B cell (primary cell): ENCODE data around the gene MARK4. TPM values are rescaled to one million over a fixed set of nuclear protein-coding genes. Genes with fewer than 3 reads are reported as not detected.

ENCODE experiments used
- ATAC-seq: fragments of 200-7000 bp; cut with Tn5 transposase; one replicate; pipeline ENCODE4 v1.10.0; 2021; ENCODE audit warnings: low read depth, mild to moderate bottlenecking, moderate number of reproducible peaks, moderate library complexity
- CTCF ChIA-PET: fragments of 350-600 bp; sonication (Branson Sonifier 250); formaldehyde crosslinking; loops from one replicate; lab custom pipeline; 2021; ENCODE audit warnings: antibody characterized with exemption, inconsistent platforms; lab: Charles Lee
- POLR2A ChIA-PET: fragments of 350-600 bp; sonication (Branson Sonifier 250); formaldehyde crosslinking; loops from one replicate; lab custom pipeline; 2021; ENCODE audit warnings: antibody characterized with exemption; lab: Charles Lee
- DNase-seq: peaks from one replicate; pipeline ENCODE4 v3.0.0; 2013
- H2AFZ ChIP-seq: 2 replicates; pipeline ENCODE4 v1.6.1; 2012; ENCODE audit warnings: mild to moderate bottlenecking, low read depth, low read length; ENCODE audit not compliant: insufficient read depth, poor library complexity, severe bottlenecking
- H3K27ac ChIP-seq, 2 donors: 1 replicate in 1 of 2; 2 replicates in 1 of 2; pipeline ENCODE4 v1.5.1; 2012 to 2013; ENCODE audit warnings: low read length in 2 of 2, mild to moderate bottlenecking in 2 of 2, moderate library complexity in 1 of 2
- H3K27me3 ChIP-seq, 4 experiments: fragments of 200-600 bp in 1 of 4; sonication (generic) in 1 of 4; replicated peaks in 1 of 4; 1 replicate in 2 of 4; 2 replicates in 2 of 4; pipeline versions ENCODE4 v1.6.1 to v1.7.0; 2013 to 2016; ENCODE audit warnings: low read length in 3 of 4, mild to moderate bottlenecking in 2 of 4, mixed read lengths in 1 of 4, moderate library complexity in 1 of 4; ENCODE audit not compliant: insufficient read depth in 4 of 4, control insufficient read depth in 3 of 4; ENCODE audit errors: control extremely low read depth in 1 of 4
- H3K36me3 ChIP-seq, 2 experiments: replicated peaks in 1 of 2; 1 replicate in 1 of 2; 2 replicates in 1 of 2; pipeline versions ENCODE4 v1.6.1 to v1.7.1; 2013; ENCODE audit warnings: low read length in 1 of 2; ENCODE audit not compliant: insufficient read depth in 2 of 2, control insufficient read depth in 1 of 2; ENCODE audit errors: control extremely low read depth in 1 of 2, extremely low read depth in 1 of 2
- H3K4me1 ChIP-seq, 2 donors: fragments of 200-600 bp in 1 of 2; sonication (generic) in 1 of 2; 1 replicate in 1 of 2; 2 replicates in 1 of 2; pipeline versions ENCODE4 v1.5.1 to v1.6.1; 2013 to 2017; ENCODE audit warnings: low read length in 2 of 2; ENCODE audit not compliant: control insufficient read depth in 2 of 2, insufficient read depth in 2 of 2
- H3K4me2 ChIP-seq: replicated peaks from 2 replicates; pipeline ENCODE3; 2012; ENCODE audit warnings: mild to moderate bottlenecking, low read depth, low read length; ENCODE audit not compliant: poor library complexity, severe bottlenecking
- H3K4me3 ChIP-seq, 5 experiments: fragments of 200-600 bp in 1 of 5; sonication (generic) in 1 of 5; 1 replicate in 3 of 5; 2 replicates in 2 of 5; pipeline versions ENCODE4 v1.5.1 to v1.7.0; 2011 to 2016; ENCODE audit warnings: low read length in 4 of 5, mild to moderate bottlenecking in 4 of 5, low read depth in 2 of 5, control low read depth in 1 of 5, moderate library complexity in 1 of 5; ENCODE audit not compliant: insufficient read depth in 1 of 5; ENCODE audit errors: control extremely low read depth in 1 of 5, extremely low read depth in 1 of 5
- H3K79me2 ChIP-seq: fragments of 200-600 bp; sonication (generic); one replicate; pipeline ENCODE4 v1.6.0; 2016; ENCODE audit warnings: low read length; ENCODE audit not compliant: control insufficient read depth, insufficient read depth
- H3K9ac ChIP-seq: fragments of 200-600 bp; sonication (generic); 2 replicates; pipeline ENCODE4 v1.6.1; 2017; ENCODE audit warnings: mild to moderate bottlenecking, low read length, moderate library complexity
- H3K9me3 ChIP-seq, 3 donors: one replicate each; pipeline versions ENCODE4 v1.6.1 to v1.7.1; 2013; ENCODE audit warnings: low read length in 2 of 3; ENCODE audit not compliant: control insufficient read depth in 2 of 3, insufficient read depth in 1 of 3; ENCODE audit errors: control extremely low read depth in 1 of 3
- H4K20me1 ChIP-seq: 2 replicates; pipeline ENCODE4 v1.6.0; 2012; ENCODE audit warnings: mild to moderate bottlenecking, low read length; ENCODE audit not compliant: insufficient read depth, control insufficient read depth, poor library complexity, severe bottlenecking
- H3K27ac Mint-ChIP-seq: one replicate; pipeline ENCODE4 v1.8.0; 2021; ENCODE audit warnings: mixed read lengths
- H3K27me3 Mint-ChIP-seq: one replicate; pipeline ENCODE4 v1.8.0; 2021; ENCODE audit warnings: mixed read lengths
- H3K4me1 Mint-ChIP-seq: one replicate; pipeline ENCODE4 v1.8.0; 2021; ENCODE audit warnings: mixed read lengths
- H3K4me3 Mint-ChIP-seq: one replicate; pipeline ENCODE4 v1.8.0; 2021; ENCODE audit warnings: mixed read lengths
- H3K9me3 Mint-ChIP-seq: one replicate; pipeline ENCODE4 v1.8.0; 2022; ENCODE audit warnings: mixed read lengths; ENCODE audit not compliant: insufficient read depth
- EZH2 ChIP-seq: IDR thresholded peaks from 2 replicates; pipeline ENCODE4 v1.6.1; 2012; ENCODE audit warnings: borderline replicate concordance, low read depth, mild to moderate bottlenecking, moderate library complexity, low read length; ENCODE audit not compliant: insufficient read depth, poor library complexity, severe bottlenecking
- WGBS: methylation state at CpG from one replicate; pipeline ENCODE4 v1.1.5; 2013; ENCODE audit warnings: missing lambda C conversion rate; ENCODE audit not compliant: insufficient coverage; 5-methylcytosine and 5-hydroxymethylcytosine counted together
- intact Hi-C: fragments of 100-400 bp; cut with micrococcal nuclease; formaldehyde crosslinking; loops from one replicate; pipeline ENCODE4 v1.10.0; 2022
- polyA plus RNA-seq: library from polyadenylated mRNA; depleted of rRNA; stranded (reverse); fragments of >200 nt; gene quantifications from 2 replicates; pipeline ENCODE4 v1.2.3, GENCODE V29; 2012
- total RNA-seq, 2 donors: library from RNA; stranded (reverse); fragments of 120-200 nt in 1 of 2; gene quantifications; 1 replicate in 1 of 2; 2 replicates in 1 of 2; pipeline versions ENCODE4 v1.2.3 to v1.2.4, GENCODE V29; 2013 to 2022
- TF ChIP-seq, protein P1 (sequence below): fragments of 200-600 bp; IDR thresholded peaks from one replicate; pipeline ENCODE4 v1.8.0; 2022; ENCODE audit warnings: antibody characterized with exemption, mild to moderate bottlenecking

The MARK4 gene
- total and polyA plus RNA-seq, 2 donors (not counting 1 experiment from before 2014, with no cell fraction given) = 13.5 to 36.2 TPM

DNA sequence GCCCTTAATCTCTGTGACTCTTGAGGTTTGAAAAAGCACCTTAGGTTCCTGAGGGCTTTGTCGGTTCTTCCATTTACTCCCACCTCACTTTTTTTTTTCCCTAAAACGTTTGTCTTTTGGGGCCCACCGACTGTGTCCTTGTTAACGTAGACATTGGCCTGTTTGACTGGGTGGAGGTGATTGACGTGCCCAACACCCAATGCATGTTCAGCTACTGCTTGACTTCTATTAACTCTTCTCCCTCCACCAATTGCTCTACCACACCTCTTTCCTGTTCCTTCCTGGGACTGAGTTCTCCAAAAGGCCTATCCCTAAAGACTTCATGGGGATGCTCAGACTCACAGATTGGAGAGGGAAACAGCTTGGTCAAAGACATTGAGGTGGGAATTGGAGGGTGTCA lies 54.4 kb downstream of the MARK4 start:
- no peaks in the 10 kb centered on the region for H3K4me1 Mint-ChIP-seq
- no peaks in the 10 kb centered on the region for H3K4me1 ChIP-seq
- no peak overlapping the region for H3K4me3 Mint-ChIP-seq
- H3K27ac ChIP-seq = no peak overlapping the region
- no peaks in the 10 kb centered on the region for H3K27me3 ChIP-seq
- H3K4me2 ChIP-seq = no peak overlapping the region
- H2AFZ ChIP-seq = no peak overlapping the region
- H4K20me1 ChIP-seq = no peaks in the 10 kb centered on the region
- H3K9me3 ChIP-seq = peaks cover 0 to 29% (median 0%) of the 10 kb centered on the region in 3 donors
- ChIA-PET POLR2A (no interaction called here), CTCF (no interaction called here)
- DNase-seq (no peak), ATAC-seq (no peak)
- TF ChIP-seq EZH2 = no peak
- TF ChIP-seq, protein P1, sequence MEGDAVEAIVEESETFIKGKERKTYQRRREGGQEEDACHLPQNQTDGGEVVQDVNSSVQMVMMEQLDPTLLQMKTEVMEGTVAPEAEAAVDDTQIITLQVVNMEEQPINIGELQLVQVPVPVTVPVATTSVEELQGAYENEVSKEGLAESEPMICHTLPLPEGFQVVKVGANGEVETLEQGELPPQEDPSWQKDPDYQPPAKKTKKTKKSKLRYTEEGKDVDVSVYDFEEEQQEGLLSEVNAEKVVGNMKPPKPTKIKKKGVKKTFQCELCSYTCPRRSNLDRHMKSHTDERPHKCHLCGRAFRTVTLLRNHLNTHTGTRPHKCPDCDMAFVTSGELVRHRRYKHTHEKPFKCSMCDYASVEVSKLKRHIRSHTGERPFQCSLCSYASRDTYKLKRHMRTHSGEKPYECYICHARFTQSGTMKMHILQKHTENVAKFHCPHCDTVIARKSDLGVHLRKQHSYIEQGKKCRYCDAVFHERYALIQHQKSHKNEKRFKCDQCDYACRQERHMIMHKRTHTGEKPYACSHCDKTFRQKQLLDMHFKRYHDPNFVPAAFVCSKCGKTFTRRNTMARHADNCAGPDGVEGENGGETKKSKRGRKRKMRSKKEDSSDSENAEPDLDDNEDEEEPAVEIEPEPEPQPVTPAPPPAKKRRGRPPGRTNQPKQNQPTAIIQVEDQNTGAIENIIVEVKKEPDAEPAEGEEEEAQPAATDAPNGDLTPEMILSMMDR = no peak
- peaks cover 5% of the 10 kb centered on the region for H3K9me3 Mint-ChIP-seq
- no CpG with 5 or more reads among the region's 5 CpGs for WGBS
- intact Hi-C loops = no loop called here
- no peak overlapping the region for H3K9ac ChIP-seq
- no peaks in the 10 kb centered on the region for H3K79me2 ChIP-seq
- no peak overlapping the region for H3K4me3 ChIP-seq
- no peaks in the 10 kb centered on the region for H3K36me3 ChIP-seq
- no peak overlapping the region for H3K27ac Mint-ChIP-seq
- no peaks in the 10 kb centered on the region for H3K27me3 Mint-ChIP-seq

DNA sequence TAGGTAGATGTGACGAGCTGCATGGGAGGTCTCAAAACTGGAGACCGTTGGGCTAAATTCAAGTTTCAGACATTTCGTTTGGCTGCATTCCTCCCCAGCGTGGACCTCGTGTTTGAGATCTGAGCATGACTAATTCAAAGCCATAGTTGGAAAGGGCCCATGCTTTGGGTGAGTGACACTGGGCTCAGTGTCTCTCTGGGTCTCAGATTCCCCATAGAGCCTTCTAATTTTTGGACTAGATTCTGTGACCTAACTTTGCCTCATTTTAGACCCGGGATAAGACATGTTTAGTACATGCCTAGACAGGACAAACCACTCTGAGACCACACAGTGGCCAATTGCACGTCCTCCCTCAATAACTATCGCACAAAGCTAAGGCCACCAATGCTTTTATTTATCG lies 55.0 kb downstream of the MARK4 start:
- H3K4me3 ChIP-seq = no peak overlapping the region
- no peak for DNase-seq
- peaks cover 0 to 29% (median 0%) of the 10 kb centered on the region in 3 donors for H3K9me3 ChIP-seq
- ATAC-seq = no peak
- Mint-ChIP-seq H3K9me3 (peaks cover 5% of the 10 kb centered on the region), H3K27me3 (no peaks in the 10 kb centered on the region), H3K27ac (no peak overlapping the region), H3K4me3 (no peak overlapping the region), H3K4me1 (no peaks in the 10 kb centered on the region)
- H3K4me1 ChIP-seq = no peaks in the 10 kb centered on the region
- TF ChIP-seq, protein P1 = no peak
- no peak for TF ChIP-seq EZH2
- no peaks in the 10 kb centered on the region for H3K27me3 ChIP-seq
- intact Hi-C loops = no loop called here
- no peaks in the 10 kb centered on the region for H4K20me1 ChIP-seq
- no peak overlapping the region for H3K27ac ChIP-seq
- CTCF ChIA-PET = no interaction called here
- H3K4me2 ChIP-seq = no peak overlapping the region
- no peak overlapping the region for H3K9ac ChIP-seq
- POLR2A ChIA-PET = no interaction called here
- no peak overlapping the region for H2AFZ ChIP-seq
- no peaks in the 10 kb centered on the region for H3K36me3 ChIP-seq
- H3K79me2 ChIP-seq = no peaks in the 10 kb centered on the region
- 66% methylated on average over 6 of the region's 9 CpGs for WGBS
